ACC112 (cell line): Measurements from ENCODE around the gene ZNF460.
"Not testable (repeated sequence)": the region's sequence is repeated elsewhere in the genome, so short reads cannot be mapped to it uniquely, and the experiment has no call there.

Source experiments
- H2AFZ ChIP-seq: fragments of 200-600 bp; sonication (generic); one replicate; pipeline ENCODE4 v1.6.0; 2017; ENCODE audit warnings: antibody characterized with exemption, low read length; ENCODE audit not compliant: unreplicated experiment
- H3K27ac ChIP-seq: fragments of 200-600 bp; sonication (generic); 2 replicates; pipeline ENCODE4 v1.5.1; 2014; ENCODE audit warnings: low read depth, mild to moderate bottlenecking, antibody characterized with exemption, low read length, moderate library complexity
- H3K27me3 ChIP-seq: fragments of 200-600 bp; sonication (generic); 2 replicates; pipeline ENCODE4 v1.6.1; 2014; ENCODE audit warnings: mild to moderate bottlenecking, antibody characterized with exemption, low read length, moderate library complexity, mixed read lengths; ENCODE audit not compliant: insufficient read depth
- H3K36me3 ChIP-seq: fragments of 200-600 bp; sonication (generic); 2 replicates; pipeline ENCODE4 v1.6.1; 2016; ENCODE audit warnings: mild to moderate bottlenecking, antibody characterized with exemption, low read length, moderate library complexity, mixed read lengths; ENCODE audit not compliant: insufficient read depth
- H3K4me1 ChIP-seq: fragments of 200-600 bp; sonication (generic); one replicate; pipeline ENCODE4 v1.6.1; 2016; ENCODE audit warnings: low read length, mixed read lengths; ENCODE audit not compliant: insufficient read depth, unreplicated experiment, control insufficient read depth
- H3K4me3 ChIP-seq: fragments of 200-600 bp; sonication (generic); 2 replicates; pipeline ENCODE4 v1.5.1; 2014; ENCODE audit warnings: mild to moderate bottlenecking, low read depth, low read length
- H3K79me2 ChIP-seq: fragments of 200-600 bp; sonication (generic); one replicate; pipeline ENCODE4 v1.6.0; 2016; ENCODE audit warnings: low read length; ENCODE audit not compliant: control insufficient read depth, unreplicated experiment, insufficient read depth

Gene ZNF460

GRCh38 chr19:57248646-57249045, 31.6 kb upstream of the ZNF460 start:
- Histone ChIP-seq H3K4me1 (peaks cover 5% of the 10 kb centered on the region), H3K27ac (peak overlapping the region; percentile 34; the same call in 1 of the 2 replicates), H3K4me3 (no peak overlapping the region), H2AFZ (no peak overlapping the region), H3K27me3 (no peaks in the 10 kb centered on the region), H3K79me2 (peaks cover 5% of the 10 kb centered on the region), H3K36me3 (peaks cover 28% of the 10 kb centered on the region)

- Histone ChIP-seq H3K27me3 (no peaks in the 10 kb centered on the region), H3K27ac (no peak overlapping the region; the same call in 1 of the 2 replicates), H3K4me1 (peaks cover 5% of the 10 kb centered on the region), H3K79me2 (peaks cover 4% of the 10 kb centered on the region), H3K4me3 (no peak overlapping the region), H3K36me3 (peaks cover 28% of the 10 kb centered on the region), H2AFZ (no peak overlapping the region)
These were observed 31.0 kb upstream of the ZNF460 start for GRCh38 chr19:57249329-57249728.

GRCh38 chr19:57253767-57254166, 26.5 kb upstream of the ZNF460 start:
- H3K27me3 ChIP-seq, H3K27ac ChIP-seq, H3K4me3 ChIP-seq, H3K4me1 ChIP-seq, H3K79me2 ChIP-seq, H2AFZ ChIP-seq: not testable (repeated sequence)
- H3K36me3 ChIP-seq: peaks cover 31% of the 10 kb centered on the region

GRCh38 chr19:57262044-57262443, 18.2 kb upstream of the ZNF460 start:
- Histone ChIP-seq H3K36me3 (no peaks in the 10 kb centered on the region; the same call in 1 of the 2 replicates), H3K4me1 (no peaks in the 10 kb centered on the region), H3K79me2 (no peaks in the 10 kb centered on the region), H3K27ac (no peak overlapping the region), H3K4me3 (no peak overlapping the region), H2AFZ (no peak overlapping the region), H3K27me3 (no peaks in the 10 kb centered on the region)

- Histone ChIP-seq H3K4me3 (no peak overlapping the region), H2AFZ (no peak overlapping the region), H3K4me1 (no peaks in the 10 kb centered on the region), H3K27ac (no peak overlapping the region), H3K36me3 (no peaks in the 10 kb centered on the region; the same call in 1 of the 2 replicates), H3K79me2 (no peaks in the 10 kb centered on the region), H3K27me3 (no peaks in the 10 kb centered on the region)
These were observed 17.0 kb upstream of the ZNF460 start for GRCh38 chr19:57263244-57263741.

GRCh38 chr19:57267291-57267690, 13.0 kb upstream of the ZNF460 start:
- H3K36me3 ChIP-seq: no peaks in the 10 kb centered on the region

GRCh38 chr19:57269515-57270250, 10.6 kb upstream of the ZNF460 start:
- Histone ChIP-seq H3K27ac (no peak overlapping the region), H2AFZ (no peak overlapping the region), H3K4me3 (no peak overlapping the region)

More at GRCh38 chr19:57267291-57267690, 13.0 kb upstream of the ZNF460 start:
- Histone ChIP-seq H3K4me3 (no peak overlapping the region), H3K4me1 (peaks cover 6% of the 10 kb centered on the region), H2AFZ (no peak overlapping the region), H3K27me3 (no peaks in the 10 kb centered on the region), H3K27ac (no peak overlapping the region), H3K79me2 (no peaks in the 10 kb centered on the region)

GRCh38 chr19:57271280-57271679, 9.0 kb upstream of the ZNF460 start:
- peaks cover 6% of the 10 kb centered on the region for H3K4me1 ChIP-seq
- H2AFZ ChIP-seq: no peak overlapping the region
- H3K36me3 ChIP-seq: no peaks in the 10 kb centered on the region
- H3K4me3 ChIP-seq: no peak overlapping the region
- no peak overlapping the region for H3K27ac ChIP-seq
- H3K27me3 ChIP-seq: no peaks in the 10 kb centered on the region
- H3K79me2 ChIP-seq: no peaks in the 10 kb centered on the region

More at GRCh38 chr19:57269515-57270250, 10.6 kb upstream of the ZNF460 start:
- H3K4me1 ChIP-seq: peaks cover 6% of the 10 kb centered on the region
- no peaks in the 10 kb centered on the region for H3K36me3 ChIP-seq
- H3K27me3 ChIP-seq: no peaks in the 10 kb centered on the region
- no peaks in the 10 kb centered on the region for H3K79me2 ChIP-seq

GRCh38 chr19:57273014-57273413, 7.3 kb upstream of the ZNF460 start:
- Histone ChIP-seq H3K36me3 (no peaks in the 10 kb centered on the region), H3K79me2 (no peaks in the 10 kb centered on the region), H3K4me1 (peaks cover 6% of the 10 kb centered on the region), H3K27ac (no peak overlapping the region), H3K4me3 (no peak overlapping the region), H3K27me3 (no peaks in the 10 kb centered on the region), H2AFZ (no peak overlapping the region)

GRCh38 chr19:57276430-57276829, 3.9 kb upstream of the ZNF460 start:
- Histone ChIP-seq H3K36me3 (no peaks in the 10 kb centered on the region), H3K4me3 (no peak overlapping the region), H3K79me2 (peaks cover 9% of the 10 kb centered on the region), H3K4me1 (peaks cover 3% of the 10 kb centered on the region), H3K27ac (no peak overlapping the region), H2AFZ (no peak overlapping the region), H3K27me3 (no peaks in the 10 kb centered on the region)

GRCh38 chr19:57278481-57278880, 1.8 kb upstream of the ZNF460 start:
- peaks cover 27% of the 10 kb centered on the region for H3K79me2 ChIP-seq
- H2AFZ ChIP-seq, H3K27me3 ChIP-seq, H3K36me3 ChIP-seq, H3K4me3 ChIP-seq: not testable (repeated sequence)
- H3K4me1 ChIP-seq: peaks cover 13% of the 10 kb centered on the region
- H3K27ac ChIP-seq: peak overlapping the region; percentile 95; the same call in 1 of the 2 replicates
